Karpas-422 (cell line): Measurements from ENCODE around the gene KIF25. TPM values are rescaled to one million over a fixed set of nuclear protein-coding genes. Genes with fewer than 3 reads are reported as not detected.

Experiments
- DNase-seq: peaks from one replicate; pipeline ENCODE4 v3.0.0-alpha.2; 2015
- H2AFZ ChIP-seq: fragments of 200-600 bp; sonication (generic); 2 replicates; pipeline ENCODE4 v1.6.1; 2014; ENCODE audit warnings: antibody characterized with exemption, low read length, mixed read lengths
- H3K27ac ChIP-seq: fragments of 200-600 bp; sonication (generic); 2 replicates; pipeline ENCODE4 v1.5.1; 2014; ENCODE audit warnings: mild to moderate bottlenecking, low read length, moderate library complexity
- H3K27me3 ChIP-seq: fragments of 200-600 bp; sonication (generic); 2 replicates; pipeline ENCODE4 v1.6.1; 2014; ENCODE audit warnings: low read length, mixed read lengths
- H3K36me3 ChIP-seq: fragments of 200-600 bp; sonication (generic); 2 replicates; pipeline ENCODE4 v1.6.1; 2014; ENCODE audit warnings: low read length, mixed read lengths; ENCODE audit not compliant: insufficient read depth
- H3K4me1 ChIP-seq: fragments of 200-600 bp; sonication (generic); 2 replicates; pipeline ENCODE4 v1.6.1; 2014; ENCODE audit warnings: mild to moderate bottlenecking, low read length, mixed read lengths
- H3K4me2 ChIP-seq: fragments of 200-600 bp; sonication (generic); 2 replicates; pipeline ENCODE4 v1.6.1; 2014; ENCODE audit warnings: low read length, low read depth, mild to moderate bottlenecking; ENCODE audit not compliant: poor library complexity, severe bottlenecking
- H3K4me3 ChIP-seq: fragments of 200-600 bp; sonication (generic); 2 replicates; pipeline ENCODE4 v1.5.1; 2014; ENCODE audit warnings: mild to moderate bottlenecking, antibody characterized with exemption, low read length, mixed read lengths
- H3K79me2 ChIP-seq: fragments of 200-600 bp; sonication (generic); 2 replicates; pipeline ENCODE4 v1.6.1; 2014; ENCODE audit warnings: mild to moderate bottlenecking, low read length, mixed read lengths
- H3K9ac ChIP-seq: fragments of 200-600 bp; sonication (generic); 2 replicates; pipeline ENCODE4 v1.6.0; 2014; ENCODE audit warnings: low read length
- H3K9me2 ChIP-seq: fragments of 200-600 bp; sonication (generic), shearing (Covaris generic); replicated peaks from 2 replicates; pipeline ENCODE4 v1.6.0; 2014; ENCODE audit warnings: mild to moderate bottlenecking, low read length, moderate library complexity; ENCODE audit not compliant: insufficient read depth
- H3K9me3 ChIP-seq: fragments of 300-700, 200-600 bp; sonication (generic); 2 replicates; pipeline ENCODE4 v1.6.1; 2014; ENCODE audit warnings: low read length, mixed read lengths
- H4K20me1 ChIP-seq: fragments of 200-600 bp; sonication (generic); 2 replicates; pipeline ENCODE4 v1.6.1; 2014; ENCODE audit warnings: mild to moderate bottlenecking, antibody characterized with exemption, low read length, low read depth; ENCODE audit not compliant: insufficient read depth
- total RNA-seq: library from RNA; depleted of rRNA; stranded (reverse); fragments of >200 nt; shearing (Covaris generic); gene quantifications from 2 replicates; pipeline ENCODE4 v1.2.3, GENCODE V29; 2014; ENCODE audit warnings: low replicate concordance

Gene KIF25
- total RNA-seq, 1 experiment from 2014 or later = not detected

GRCh38 chr6:168087436-168088160 lies 90.1 kb downstream of the KIF25 start:
- Histone ChIP-seq H3K4me3 (no peak overlapping the region), H3K27ac (no peak overlapping the region), H3K9me3 (no peaks in the 10 kb centered on the region), H2AFZ (no peak overlapping the region), H4K20me1 (no peaks in the 10 kb centered on the region), H3K27me3 (no peaks in the 10 kb centered on the region), H3K36me3 (no peaks in the 10 kb centered on the region), H3K4me2 (no peak overlapping the region), H3K4me1 (no peaks in the 10 kb centered on the region), H3K9ac (no peak overlapping the region), H3K9me2 (no peaks in the 10 kb centered on the region), H3K79me2 (no peaks in the 10 kb centered on the region)
- DNase-seq = no peak

- Histone ChIP-seq H3K9ac (no peak overlapping the region), H3K27ac (no peak overlapping the region), H3K9me2 (no peaks in the 10 kb centered on the region), H3K4me1 (no peaks in the 10 kb centered on the region), H3K79me2 (no peaks in the 10 kb centered on the region), H3K4me2 (no peak overlapping the region), H3K36me3 (no peaks in the 10 kb centered on the region), H2AFZ (no peak overlapping the region), H3K9me3 (no peaks in the 10 kb centered on the region), H3K27me3 (no peaks in the 10 kb centered on the region), H3K4me3 (no peak overlapping the region), H4K20me1 (no peaks in the 10 kb centered on the region)
- DNase-seq = no peak
These were observed 90.9 kb downstream of the KIF25 start for GRCh38 chr6:168088161-168089053.

GRCh38 chr6:168089186-168090063 lies 92.0 kb downstream of the KIF25 start:
- H3K4me2 ChIP-seq = no peak overlapping the region
- H3K9me3 ChIP-seq = no peaks in the 10 kb centered on the region
- H3K4me3 ChIP-seq = no peak overlapping the region
- H3K27me3 ChIP-seq = no peaks in the 10 kb centered on the region
- no peak overlapping the region for H2AFZ ChIP-seq
- no peaks in the 10 kb centered on the region for H3K9me2 ChIP-seq
- no peak overlapping the region for H3K9ac ChIP-seq
- H4K20me1 ChIP-seq = no peaks in the 10 kb centered on the region
- no peaks in the 10 kb centered on the region for H3K36me3 ChIP-seq
- DNase-seq = no peak
- H3K79me2 ChIP-seq = no peaks in the 10 kb centered on the region
- no peak overlapping the region for H3K27ac ChIP-seq
- H3K4me1 ChIP-seq = no peaks in the 10 kb centered on the region

- DNase-seq = no peak
- Histone ChIP-seq H3K27ac (no peak overlapping the region), H3K9me3 (no peaks in the 10 kb centered on the region), H3K9me2 (no peaks in the 10 kb centered on the region), H3K4me3 (no peak overlapping the region), H3K79me2 (no peaks in the 10 kb centered on the region), H3K27me3 (no peaks in the 10 kb centered on the region), H3K4me1 (no peaks in the 10 kb centered on the region), H4K20me1 (no peaks in the 10 kb centered on the region), H3K36me3 (no peaks in the 10 kb centered on the region), H3K4me2 (no peak overlapping the region), H2AFZ (no peak overlapping the region), H3K9ac (no peak overlapping the region)
These were observed 92.7 kb downstream of the KIF25 start for GRCh38 chr6:168090064-168090690.

- no peak overlapping the region for H3K4me2 ChIP-seq
- no peaks in the 10 kb centered on the region for H3K36me3 ChIP-seq
- no peak overlapping the region for H2AFZ ChIP-seq
- H3K4me3 ChIP-seq = no peak overlapping the region
- H3K9me3 ChIP-seq = no peaks in the 10 kb centered on the region
- H4K20me1 ChIP-seq = no peaks in the 10 kb centered on the region
- no peak overlapping the region for H3K9ac ChIP-seq
- no peaks in the 10 kb centered on the region for H3K4me1 ChIP-seq
- H3K27me3 ChIP-seq = no peaks in the 10 kb centered on the region
- DNase-seq = no peak
- no peaks in the 10 kb centered on the region for H3K79me2 ChIP-seq
- H3K27ac ChIP-seq = no peak overlapping the region
- H3K9me2 ChIP-seq = no peaks in the 10 kb centered on the region
These were observed 93.2 kb downstream of the KIF25 start for GRCh38 chr6:168090706-168091105.

- Histone ChIP-seq H3K79me2 (no peaks in the 10 kb centered on the region), H3K4me1 (no peaks in the 10 kb centered on the region), H3K4me2 (no peak overlapping the region), H3K4me3 (no peak overlapping the region), H3K9ac (no peak overlapping the region), H4K20me1 (no peaks in the 10 kb centered on the region), H3K27ac (no peak overlapping the region), H3K36me3 (no peaks in the 10 kb centered on the region), H3K27me3 (no peaks in the 10 kb centered on the region), H3K9me3 (no peaks in the 10 kb centered on the region), H3K9me2 (no peaks in the 10 kb centered on the region), H2AFZ (no peak overlapping the region)
- no peak for DNase-seq
These were observed 94.2 kb downstream of the KIF25 start for GRCh38 chr6:168091381-168092264.

GRCh38 chr6:168092541-168092940 lies 95.1 kb downstream of the KIF25 start:
- Histone ChIP-seq H3K36me3 (no peaks in the 10 kb centered on the region), H3K79me2 (no peaks in the 10 kb centered on the region), H4K20me1 (no peaks in the 10 kb centered on the region), H3K9ac (no peak overlapping the region), H3K4me2 (no peak overlapping the region), H3K27me3 (no peaks in the 10 kb centered on the region), H3K4me3 (no peak overlapping the region), H3K9me2 (no peaks in the 10 kb centered on the region), H2AFZ (no peak overlapping the region), H3K27ac (no peak overlapping the region), H3K4me1 (no peaks in the 10 kb centered on the region), H3K9me3 (no peaks in the 10 kb centered on the region)
- no peak for DNase-seq
